Endodermal cell (in vitro differentiated cells): ENCODE results near the gene WAPL. TPM values are rescaled to one million over a fixed set of nuclear protein-coding genes. Genes with fewer than 3 reads are reported as not detected.

ENCODE experiments used
- DNase-seq: peaks from one replicate; pipeline ENCODE4 v3.0.0-alpha.2; 2017
- H3K27ac ChIP-seq: 2 replicates; pipeline ENCODE4 v1.5.1; 2013; ENCODE audit warnings: mild to moderate bottlenecking, low read depth, low read length, moderate library complexity
- H3K27me3 ChIP-seq: 2 replicates; pipeline ENCODE4 v1.6.1; 2013; ENCODE audit warnings: mild to moderate bottlenecking, low read length, moderate library complexity; ENCODE audit not compliant: insufficient read depth, control insufficient read depth, poor library complexity, severe bottlenecking
- H3K36me3 ChIP-seq: 2 replicates; pipeline ENCODE4 v1.7.0; 2013; ENCODE audit warnings: mild to moderate bottlenecking, low read length, moderate library complexity; ENCODE audit not compliant: control insufficient read depth, insufficient read depth
- H3K4me1 ChIP-seq: one replicate; pipeline ENCODE4 v1.7.0; 2013; ENCODE audit warnings: low read length; ENCODE audit not compliant: control insufficient read depth, insufficient read depth
- H3K4me3 ChIP-seq: 2 replicates; pipeline ENCODE4 v1.5.1; 2013; ENCODE audit warnings: mild to moderate bottlenecking, low read length, moderate library complexity
- H3K9ac ChIP-seq: 2 replicates; pipeline ENCODE4 v1.6.1; 2013; ENCODE audit warnings: mild to moderate bottlenecking, low read length, moderate library complexity; ENCODE audit not compliant: poor library complexity, severe bottlenecking; ENCODE audit errors: extremely low read depth
- H3K9me3 ChIP-seq: 2 replicates; pipeline ENCODE4 v1.6.1; 2013; ENCODE audit warnings: mild to moderate bottlenecking, low read length, moderate library complexity; ENCODE audit not compliant: control insufficient read depth
- H3K27ac Mint-ChIP-seq: 2 replicates; pipeline ENCODE4 v1.8.0; 2020; ENCODE audit warnings: mixed read lengths
- H3K27me3 Mint-ChIP-seq: 2 replicates; pipeline ENCODE4 v1.8.0; 2021; ENCODE audit warnings: mild to moderate bottlenecking, mixed read lengths; ENCODE audit not compliant: insufficient read depth
- H3K36me3 Mint-ChIP-seq: 2 replicates; pipeline ENCODE4 v1.8.0; 2020; ENCODE audit warnings: low read depth, mixed read lengths
- H3K4me1 Mint-ChIP-seq: 2 replicates; pipeline ENCODE4 v1.8.0; 2020; ENCODE audit warnings: mixed read lengths
- H3K4me3 Mint-ChIP-seq: 2 replicates; pipeline ENCODE4 v1.8.0; 2020; ENCODE audit warnings: mild to moderate bottlenecking, moderate library complexity, mixed read lengths
- H3K9me3 Mint-ChIP-seq: 2 replicates; pipeline ENCODE4 v1.8.0; 2020; ENCODE audit warnings: mild to moderate bottlenecking, mixed read lengths
- CTCF ChIP-seq: fragments of 200-600 bp; sonication (generic); conservative IDR thresholded peaks from 2 replicates; pipeline ENCODE4 v1.5.0; 2021; ENCODE audit warnings: antibody characterized with exemption, mild to moderate bottlenecking
- WGBS, 2 experiments: methylation state at CpG; one replicate each; pipeline versions ENCODE4 v1.1.5 to v1.1.7; 2013; ENCODE audit warnings: missing lambda C conversion rate in 2 of 2, mixed read lengths in 1 of 2; ENCODE audit not compliant: insufficient coverage in 1 of 2, insufficient read length in 1 of 2; 5-methylcytosine and 5-hydroxymethylcytosine counted together
- total RNA-seq, 2 donors: library from RNA; stranded (reverse); fragmentation: NEBNext Ultra II Directional in 1 of 2; extraction: Animal tissue kit (Norgen Biotek cat#: 25700) in 1 of 2; gene quantifications; 2 replicates in 1 of 2; 3 replicates in 1 of 2; pipeline ENCODE4 v1.2.1, GENCODE V29; 2021

The WAPL gene
- total RNA-seq, 2 donors from 2014 or later, result 48.0 to 54.1 TPM

- WGBS, 2 experiments, result 89 to 96% methylated on average over 4 to 7 of the region's 7 CpGs
- no peak overlapping the region for H3K4me3 Mint-ChIP-seq
- Histone ChIP-seq H3K9ac (no peak overlapping the region), H3K27me3 (no peaks in the 10 kb centered on the region), H3K9me3 (peaks cover 10% of the 10 kb centered on the region), H3K27ac (no peak overlapping the region), H3K36me3 (no peaks in the 10 kb centered on the region), H3K4me1 (no peaks in the 10 kb centered on the region), H3K4me3 (peak overlapping the region; percentile 49)
- no peaks in the 10 kb centered on the region for H3K4me1 Mint-ChIP-seq
- H3K36me3 Mint-ChIP-seq, result no peaks in the 10 kb centered on the region
- H3K27me3 Mint-ChIP-seq, result no peaks in the 10 kb centered on the region
- TF ChIP-seq CTCF, result no peak
- peaks cover 8% of the 10 kb centered on the region for H3K9me3 Mint-ChIP-seq
- H3K27ac Mint-ChIP-seq, result no peak overlapping the region
- DNase-seq, result no peak
Observed at GRCh38 chr10:86411281-86411841, 110.2 kb downstream of the WAPL start.

DNA sequence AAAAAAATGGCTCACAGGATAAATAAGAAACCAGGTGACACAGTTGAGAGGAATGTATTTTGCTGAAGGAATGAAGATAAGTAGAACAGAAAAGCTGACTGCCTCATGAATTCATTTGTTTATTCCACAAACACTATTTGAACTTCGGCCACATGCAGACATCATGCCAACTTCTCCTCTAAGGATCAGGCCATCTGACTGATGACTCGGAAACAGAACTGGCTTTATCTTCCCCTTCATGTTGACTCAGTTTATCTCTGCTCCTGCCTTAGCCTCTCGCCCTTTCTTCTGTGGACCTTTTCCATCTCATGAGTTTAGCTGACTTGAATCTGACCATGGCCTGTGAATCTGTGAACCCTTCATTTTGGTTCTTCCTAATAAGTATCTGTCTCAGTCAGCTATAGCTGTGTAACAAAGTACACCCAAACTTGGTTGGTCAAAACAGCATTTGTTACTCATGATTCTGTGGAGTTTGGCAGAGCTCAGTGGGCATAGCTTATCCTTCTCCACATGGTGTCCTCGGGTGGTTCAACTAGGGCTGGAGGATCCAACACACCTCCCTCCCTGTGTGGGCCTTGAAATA is 111.0 kb downstream of the WAPL start:
- Histone ChIP-seq H3K9ac (no peak overlapping the region), H3K9me3 (peaks cover 10% of the 10 kb centered on the region), H3K4me1 (no peaks in the 10 kb centered on the region), H3K36me3 (no peaks in the 10 kb centered on the region), H3K4me3 (peak overlapping the region; percentile 49), H3K27ac (no peak overlapping the region), H3K27me3 (no peaks in the 10 kb centered on the region)
- H3K36me3 Mint-ChIP-seq, result no peaks in the 10 kb centered on the region
- TF ChIP-seq CTCF, result no peak
- no peaks in the 10 kb centered on the region for H3K4me1 Mint-ChIP-seq
- H3K4me3 Mint-ChIP-seq, result no peak overlapping the region
- no peak overlapping the region for H3K27ac Mint-ChIP-seq
- peaks cover 8% of the 10 kb centered on the region for H3K9me3 Mint-ChIP-seq
- no peak for DNase-seq
- WGBS, 2 experiments, result 86 to 90% methylated on average over 3 to 4 of the region's 4 CpGs
- H3K27me3 Mint-ChIP-seq, result no peaks in the 10 kb centered on the region

GRCh38 chr10:86409183-86409582 is 112.4 kb downstream of the WAPL start:
- Mint-ChIP-seq H3K9me3 (peaks cover 8% of the 10 kb centered on the region), H3K36me3 (no peaks in the 10 kb centered on the region), H3K4me1 (no peaks in the 10 kb centered on the region), H3K4me3 (no peak overlapping the region), H3K27ac (no peak overlapping the region), H3K27me3 (peaks cover under 1% of the 10 kb centered on the region)
- Histone ChIP-seq H3K4me3 (no peak overlapping the region), H3K36me3 (no peaks in the 10 kb centered on the region), H3K27me3 (no peaks in the 10 kb centered on the region), H3K9me3 (peaks cover 10% of the 10 kb centered on the region), H3K9ac (no peak overlapping the region), H3K27ac (no peak overlapping the region), H3K4me1 (no peaks in the 10 kb centered on the region)
- 87% methylated on average over 1 of the region's 1 CpG; no CpG with 5 or more reads in 1 of the 2 experiments for WGBS, 2 experiments
- no peak for DNase-seq
- no peak for TF ChIP-seq CTCF
